ENCODE results near the gene FADS2.

The FADS2 gene

GRCh38 chr11:61826930-61827570 lies 1.1 kb upstream of the FADS2 start:
- DNase-seq (ENCODE audit: low read depth) = no peak

- DNase-seq (ENCODE audit: low read depth) = no peak
These were observed 204 bp downstream of the FADS2 start for GRCh38 chr11:61828379-61828628.

- no peak for DNase-seq (ENCODE audit: low read depth)
These were observed 718 bp downstream of the FADS2 start for GRCh38 chr11:61828629-61829407.

GRCh38 chr11:61829806-61830205 lies 1.7 kb downstream of the FADS2 start:
- no peak for DNase-seq (ENCODE audit: low read depth)

- no peak for DNase-seq (ENCODE audit: low read depth)
These were observed 2.4 kb downstream of the FADS2 start for GRCh38 chr11:61830237-61831105.

GRCh38 chr11:61832207-61832606 lies 4.1 kb downstream of the FADS2 start:
- no peak for DNase-seq (ENCODE audit: low read depth)

GRCh38 chr11:61832754-61833153 lies 4.7 kb downstream of the FADS2 start:
- no peak for DNase-seq (ENCODE audit: low read depth)

- no peak for DNase-seq (ENCODE audit: low read depth)
These were observed 5.4 kb downstream of the FADS2 start for GRCh38 chr11:61833471-61833870.

GRCh38 chr11:61833926-61834277 lies 5.8 kb downstream of the FADS2 start:
- DNase-seq (ENCODE audit: low read depth) = no peak

GRCh38 chr11:61834278-61835048 lies 6.4 kb downstream of the FADS2 start:
- DNase-seq (ENCODE audit: low read depth) = no peak

GRCh38 chr11:61836193-61836592 lies 8.1 kb downstream of the FADS2 start:
- no peak for DNase-seq (ENCODE audit: low read depth)

GRCh38 chr11:61837411-61838005 lies 9.4 kb downstream of the FADS2 start:
- DNase-seq (ENCODE audit: low read depth) = no peak

GRCh38 chr11:61838501-61838900 lies 10.4 kb downstream of the FADS2 start:
- DNase-seq (ENCODE audit: low read depth) = no peak

- DNase-seq (ENCODE audit: low read depth) = no peak
These were observed 10.8 kb downstream of the FADS2 start for GRCh38 chr11:61838921-61839320.

GRCh38 chr11:61839742-61840141 lies 11.6 kb downstream of the FADS2 start:
- no peak for DNase-seq (ENCODE audit: low read depth)

- DNase-seq (ENCODE audit: low read depth) = no peak
These were observed 12.3 kb downstream of the FADS2 start for GRCh38 chr11:61840371-61840770.

GRCh38 chr11:61841636-61842527 lies 13.8 kb downstream of the FADS2 start:
- DNase-seq (ENCODE audit: low read depth) = no peak

GRCh38 chr11:61842528-61842820 lies 14.4 kb downstream of the FADS2 start:
- no peak for DNase-seq (ENCODE audit: low read depth)

- DNase-seq (ENCODE audit: low read depth) = no peak
These were observed 16.9 kb downstream of the FADS2 start for GRCh38 chr11:61844909-61845565.

GRCh38 chr11:61846362-61847020 lies 18.4 kb downstream of the FADS2 start:
- DNase-seq (ENCODE audit: low read depth) = no peak
